NCI-H510A (cell line): ENCODE measurements around the gene MMP17.

Experiments used
- DNase-seq: peaks from one replicate; lab custom pipeline; 2025; lab: John Stamatoyannopoulos, UW

The MMP17 gene

DNA sequence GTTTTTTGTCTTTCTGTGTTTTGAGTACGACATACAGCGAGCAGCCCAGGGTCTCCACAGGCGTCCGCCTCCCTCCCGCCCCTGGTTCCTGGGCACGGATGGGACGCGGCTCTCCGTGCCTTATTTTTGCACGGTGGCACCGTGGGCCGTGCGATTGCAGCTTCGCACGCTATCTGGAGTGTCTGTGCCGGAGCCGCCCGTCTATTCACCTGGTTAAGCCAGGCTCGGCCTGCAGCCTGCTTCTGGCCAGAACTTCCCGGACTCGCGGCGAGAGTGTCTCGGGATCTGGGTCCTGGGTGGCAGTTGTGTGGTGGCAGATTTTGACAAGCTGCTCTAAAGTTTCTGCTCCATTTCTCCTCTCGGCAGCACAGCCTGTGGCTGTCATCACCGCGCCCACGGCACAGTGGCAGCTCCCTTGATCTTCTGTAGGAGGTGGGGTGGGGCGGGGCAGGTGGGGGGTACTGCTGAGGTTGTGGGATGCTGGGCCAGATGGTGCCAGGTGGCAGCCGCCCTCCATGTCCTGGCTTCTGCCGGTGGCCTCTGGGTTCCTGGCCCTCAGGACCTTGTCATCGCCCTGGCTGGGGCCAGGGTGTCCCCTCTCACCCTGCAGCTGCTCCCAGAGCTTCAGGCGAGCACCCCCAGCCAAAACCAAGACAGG lies 2.9 kb downstream of the MMP17 start:
- peak; percentile 50 for DNase-seq

DNA sequence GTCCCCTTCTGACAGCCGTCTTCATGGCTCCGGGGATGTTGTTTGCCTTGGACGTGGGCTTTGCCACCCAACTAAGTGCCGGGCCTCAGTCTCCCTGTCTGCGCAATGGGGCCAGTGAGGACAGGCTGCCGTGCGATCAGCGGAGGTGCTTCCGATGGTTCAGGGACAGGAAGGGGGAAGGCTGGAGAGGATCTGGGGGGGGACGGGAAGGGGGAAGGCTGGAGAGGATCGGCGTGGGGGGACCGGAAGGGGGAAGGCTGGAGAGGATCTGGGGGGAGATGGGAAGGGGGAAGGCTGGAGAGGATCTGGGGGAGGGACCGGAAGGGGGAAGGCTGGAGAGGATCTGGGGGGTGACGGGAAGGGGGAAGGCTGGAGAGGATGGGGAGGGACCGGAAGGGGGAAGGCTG lies 3.4 kb downstream of the MMP17 start:
- peak; percentile 62 for DNase-seq

DNA sequence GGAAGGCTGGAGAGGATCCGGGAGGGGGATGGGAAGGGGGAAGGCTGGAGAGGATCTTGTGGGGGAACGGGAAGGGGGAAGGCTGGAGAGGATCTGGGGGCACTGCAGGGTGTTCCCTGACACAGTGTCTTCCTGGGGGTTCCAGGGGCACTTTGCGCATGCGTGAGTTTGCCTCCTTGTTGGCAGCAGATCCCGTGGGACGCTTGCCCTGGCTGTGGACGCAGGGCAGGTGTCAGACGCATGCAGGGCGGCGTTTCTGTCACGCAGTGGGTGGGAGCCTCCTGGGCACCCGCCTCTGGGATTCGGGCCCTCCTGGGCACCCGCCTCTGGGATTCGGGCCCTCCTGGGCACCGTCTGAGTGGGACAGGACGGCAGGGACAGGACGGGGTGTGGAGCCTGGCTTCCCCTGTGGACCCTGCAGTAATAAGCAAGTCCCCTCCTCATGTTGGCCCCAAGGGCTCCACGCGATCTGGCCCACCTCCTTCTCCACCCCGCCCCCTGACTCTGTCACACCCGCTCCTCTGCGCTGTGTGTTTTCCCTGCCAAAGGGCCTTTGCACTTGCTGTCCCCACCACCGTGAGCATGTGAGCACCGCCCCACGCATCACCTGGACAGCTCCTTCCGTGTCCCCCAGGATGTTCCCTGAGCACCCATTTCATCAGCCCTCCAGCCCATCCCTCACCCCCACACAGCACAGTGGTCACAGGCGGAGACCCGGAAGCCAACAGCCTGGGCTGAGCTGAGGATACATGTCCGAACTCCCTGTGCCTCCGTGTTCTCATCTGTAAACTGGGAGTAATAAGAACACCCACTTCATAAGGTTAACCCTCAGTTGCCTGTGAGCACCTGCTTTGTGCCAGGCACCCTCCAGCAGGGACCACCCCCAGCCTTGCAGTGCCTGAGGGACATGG lies 4.4 kb downstream of the MMP17 start:
- peak; percentile 17 for DNase-seq

DNA sequence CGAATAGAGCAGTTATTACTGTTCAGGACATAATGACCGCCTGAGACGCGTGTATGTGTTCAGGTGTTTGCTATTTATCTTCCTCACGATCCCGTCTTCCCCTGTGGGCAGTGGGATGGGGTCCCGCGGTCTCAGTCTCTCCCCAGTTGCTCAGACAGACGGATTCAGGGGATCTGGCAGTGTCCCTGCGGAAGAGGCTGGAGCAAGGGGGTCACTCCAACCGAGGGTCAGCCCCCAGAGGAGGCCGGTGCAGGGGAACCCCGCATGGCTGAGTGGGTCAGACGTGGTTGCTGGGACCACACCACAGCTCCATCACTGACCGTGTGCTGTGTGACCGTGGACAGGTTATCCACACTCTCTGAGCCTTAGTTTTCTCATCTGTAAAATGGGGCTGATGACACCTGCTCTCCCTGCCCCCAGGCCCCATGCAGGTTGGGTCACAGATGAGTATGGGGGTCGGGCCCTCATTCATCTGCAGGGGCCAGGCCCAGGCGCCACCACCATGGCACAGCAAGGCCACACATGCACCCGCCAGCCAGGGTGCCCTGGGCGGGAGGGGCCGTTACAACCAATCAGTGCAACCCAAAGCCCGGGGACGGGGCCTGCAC lies 5.2 kb downstream of the MMP17 start:
- DNase-seq: no peak

DNA sequence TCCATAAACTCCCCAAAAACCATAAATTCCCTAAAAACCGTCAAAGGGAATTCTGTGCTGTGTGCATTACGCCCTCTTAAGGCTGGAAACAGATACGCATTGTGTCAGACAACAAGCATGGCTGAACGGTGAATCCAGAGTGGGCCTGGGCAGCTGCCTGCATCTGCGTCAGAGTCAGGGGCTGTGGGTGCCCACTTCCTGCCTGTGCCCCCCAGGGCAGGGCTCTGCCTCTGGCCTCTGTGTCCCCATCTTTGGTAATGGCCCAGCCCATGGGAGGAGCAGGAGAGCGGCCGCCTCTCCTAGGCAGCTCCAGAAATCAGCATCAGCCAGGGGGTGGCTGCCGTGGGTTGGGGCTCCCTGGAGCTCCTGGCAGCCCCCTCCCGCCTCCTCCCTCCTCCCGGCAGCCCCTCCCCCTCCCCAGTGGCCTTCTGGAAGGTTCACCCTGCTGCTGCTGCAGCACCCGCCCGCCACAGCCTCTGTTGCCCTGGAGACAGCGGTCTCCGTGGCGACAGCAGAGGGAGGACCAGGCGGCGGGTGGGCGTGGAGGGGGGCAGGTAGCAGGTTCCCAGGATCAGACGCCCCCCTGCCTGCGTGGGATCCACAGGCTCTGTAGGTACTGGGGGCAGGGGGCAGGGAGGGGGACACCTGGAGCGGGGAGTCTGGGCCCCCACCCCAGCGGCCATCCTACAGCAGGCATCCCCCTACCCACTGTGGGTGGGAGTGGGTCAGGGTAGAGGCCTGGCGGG lies 5.9 kb downstream of the MMP17 start:
- DNase-seq: no peak

DNA sequence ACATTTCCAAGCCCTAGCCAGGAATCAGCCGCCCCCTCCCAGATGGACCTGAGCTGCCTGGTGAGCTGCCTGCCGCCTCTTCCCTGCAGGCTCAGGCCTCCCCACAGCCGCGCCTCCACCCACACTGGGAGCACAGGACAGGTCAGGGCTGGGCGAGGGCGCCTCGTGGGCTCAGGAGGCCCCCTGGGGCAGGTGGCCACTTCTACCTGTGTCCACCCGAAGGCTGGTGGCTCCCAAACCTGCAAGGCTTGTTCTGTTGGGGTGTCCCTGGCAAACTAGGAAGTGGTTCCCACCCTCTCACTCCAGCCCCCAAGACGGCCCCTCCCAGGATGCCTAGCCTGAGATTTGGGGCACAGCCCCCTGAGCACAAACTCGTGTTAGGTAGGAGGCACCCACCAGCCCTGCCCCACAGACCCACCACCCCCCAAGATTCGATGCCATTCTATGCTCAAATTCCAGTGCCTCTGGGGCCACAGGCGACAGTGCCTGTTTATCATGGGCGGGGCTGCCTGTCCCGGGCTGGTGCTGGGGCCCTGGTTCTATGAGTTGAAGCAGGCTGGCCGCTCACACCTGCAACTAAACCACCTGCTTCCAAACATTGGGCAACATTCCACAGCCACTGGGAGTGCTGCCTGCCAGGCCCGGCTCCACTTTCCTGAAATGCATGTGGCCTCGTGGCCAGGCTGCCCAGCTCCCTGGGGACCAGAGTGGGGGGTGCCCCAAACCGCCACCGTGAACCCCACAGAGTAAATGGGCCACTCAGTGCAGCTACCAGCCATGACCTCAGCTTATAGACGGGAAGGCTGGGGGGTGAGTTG lies 6.8 kb downstream of the MMP17 start:
- DNase-seq: no peak

DNA sequence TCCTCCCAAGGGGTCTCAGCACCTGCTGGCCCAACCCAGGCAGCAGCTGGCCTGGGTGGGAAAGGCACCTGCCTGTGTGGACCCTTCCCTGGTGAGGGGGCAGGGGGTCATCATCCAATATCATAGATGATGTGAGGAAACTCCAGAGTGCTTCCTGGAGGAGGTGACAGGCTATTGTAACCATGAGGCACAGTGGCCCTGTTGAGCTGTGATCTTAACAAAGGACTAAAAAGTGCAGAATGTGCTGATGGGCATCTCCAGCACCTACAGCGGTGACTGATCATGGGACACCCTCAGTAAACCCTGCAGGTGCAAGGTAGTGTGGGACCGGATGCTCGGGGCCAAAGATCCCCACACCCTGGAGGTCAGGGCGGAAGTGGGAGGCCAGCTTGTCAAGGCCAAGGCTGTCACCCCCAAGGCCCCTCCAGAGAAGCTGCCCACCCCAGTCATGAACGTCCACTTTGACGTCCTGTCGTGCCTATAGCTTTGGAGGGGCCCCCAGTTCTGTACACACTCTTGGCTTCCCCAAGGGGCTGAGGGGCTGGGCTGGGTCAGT lies 7.5 kb downstream of the MMP17 start:
- DNase-seq: no peak

DNA sequence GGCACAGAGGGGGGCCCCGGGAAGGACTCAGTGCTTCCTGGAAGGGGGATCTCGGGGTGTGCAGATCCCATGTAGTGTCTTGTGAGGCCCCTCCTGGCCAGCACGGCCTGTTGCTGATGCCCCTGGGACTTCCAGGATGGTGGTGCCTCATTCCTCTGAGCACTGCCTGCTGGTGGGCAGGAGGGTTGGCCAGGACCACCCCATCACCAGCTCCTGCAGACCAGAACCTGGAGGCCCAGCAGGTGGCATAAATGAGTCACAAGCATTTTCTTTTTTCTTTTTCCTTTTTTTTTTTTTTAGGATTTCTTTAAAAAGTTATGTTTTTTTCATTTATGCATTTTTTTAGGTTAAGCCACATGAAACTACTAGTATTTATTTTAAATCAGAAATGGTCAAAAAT lies 8.0 kb downstream of the MMP17 start:
- DNase-seq: no peak

DNA sequence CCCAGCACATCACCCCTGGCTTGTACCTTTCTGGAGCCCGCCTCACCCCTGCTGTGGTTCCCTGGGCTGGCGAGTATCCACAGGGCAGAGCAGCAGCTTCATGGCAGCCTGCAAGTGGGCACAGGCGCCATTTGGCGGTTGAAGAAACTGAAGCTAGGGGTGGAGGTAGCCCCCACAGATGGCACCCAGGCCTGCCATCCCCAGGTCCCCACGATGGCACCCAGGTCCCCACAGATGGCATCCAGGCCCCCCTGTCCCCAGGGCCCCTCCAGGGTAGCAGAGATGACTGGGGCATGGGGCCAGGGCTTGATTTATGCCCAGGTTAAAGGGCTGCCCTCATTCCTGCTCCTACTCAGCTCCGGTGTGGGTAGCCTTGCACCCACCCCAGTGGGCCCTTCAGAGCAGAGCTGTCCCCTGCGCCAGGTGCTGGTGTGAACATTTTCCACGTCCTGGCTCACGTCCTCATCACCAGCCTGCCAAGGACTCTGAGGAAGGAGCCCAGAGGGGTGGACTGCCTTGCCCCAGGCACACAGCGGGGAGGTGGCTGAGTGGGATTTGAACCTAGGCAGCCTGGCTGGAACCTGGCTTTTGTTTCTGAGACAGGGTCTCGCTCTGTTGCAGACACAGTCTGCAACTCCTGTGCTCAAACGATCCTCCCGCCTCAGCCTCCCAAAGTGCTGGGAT lies 8.7 kb downstream of the MMP17 start:
- no peak for DNase-seq

DNA sequence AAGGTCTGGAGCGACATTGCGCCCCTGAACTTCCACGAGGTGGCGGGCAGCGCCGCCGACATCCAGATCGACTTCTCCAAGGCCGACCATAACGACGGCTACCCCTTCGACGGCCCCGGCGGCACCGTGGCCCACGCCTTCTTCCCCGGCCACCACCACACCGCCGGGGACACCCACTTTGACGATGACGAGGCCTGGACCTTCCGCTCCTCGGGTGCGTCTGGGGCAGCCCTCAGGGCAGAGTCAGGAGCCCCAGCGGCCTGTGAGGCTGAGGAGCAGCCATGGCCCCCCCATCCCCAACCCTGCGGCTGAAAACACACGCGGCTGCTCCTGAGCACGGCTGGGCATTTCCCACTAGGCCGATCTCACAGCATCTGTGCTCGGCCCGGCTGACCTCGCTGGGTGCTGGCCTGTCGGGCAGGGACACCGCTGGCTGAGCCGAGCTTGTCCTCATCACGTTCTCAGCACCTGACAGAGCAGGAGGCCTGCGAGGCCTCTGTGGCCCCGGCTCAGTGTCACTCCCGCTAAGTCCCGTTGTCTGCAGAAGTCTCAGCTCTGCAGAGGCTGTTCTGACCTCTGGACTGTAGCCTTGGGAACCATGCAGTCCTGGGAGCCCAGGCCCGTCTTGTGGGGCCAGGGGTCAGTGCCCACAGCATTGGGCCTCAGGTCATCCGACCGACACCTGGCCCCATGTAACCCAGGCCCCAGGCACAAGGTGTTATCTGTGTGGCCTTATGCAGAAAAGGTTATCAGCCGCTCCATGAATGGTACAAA lies 12.6 kb downstream of the MMP17 start:
- DNase-seq: no peak

DNA sequence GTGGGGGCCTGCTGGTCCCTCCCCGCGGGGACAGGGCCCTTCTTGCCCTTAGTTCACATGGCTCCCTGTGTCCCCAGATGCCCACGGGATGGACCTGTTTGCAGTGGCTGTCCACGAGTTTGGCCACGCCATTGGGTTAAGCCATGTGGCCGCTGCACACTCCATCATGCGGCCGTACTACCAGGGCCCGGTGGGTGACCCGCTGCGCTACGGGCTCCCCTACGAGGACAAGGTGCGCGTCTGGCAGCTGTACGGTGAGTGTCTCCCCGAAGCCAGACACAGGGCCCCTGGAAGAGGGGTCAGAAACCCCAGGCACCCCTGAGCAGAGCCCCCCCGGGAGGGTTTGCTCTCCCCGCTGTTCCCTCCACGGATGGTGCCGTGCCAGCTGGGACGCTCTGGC lies 13.4 kb downstream of the MMP17 start:
- DNase-seq: no peak

DNA sequence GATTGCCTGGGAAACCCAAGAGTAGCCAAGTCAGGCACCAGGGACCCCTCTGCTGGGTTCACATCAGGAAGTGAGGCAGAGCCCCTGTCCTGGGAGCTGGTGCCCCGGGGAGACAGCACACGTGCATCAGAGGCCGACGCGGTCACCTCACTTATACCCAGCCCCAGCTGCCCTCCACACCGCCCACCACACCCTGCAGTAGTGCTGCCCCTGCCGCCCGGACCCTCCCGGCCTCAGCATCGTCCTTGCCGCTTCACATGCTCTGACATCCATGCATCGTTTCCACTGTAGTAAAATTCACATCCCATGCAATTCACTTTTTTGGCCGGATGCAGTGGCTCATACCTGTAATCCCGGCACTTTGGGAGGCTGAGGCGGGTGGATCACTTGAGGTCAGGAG lies 14.0 kb downstream of the MMP17 start:
- no peak for DNase-seq

DNA sequence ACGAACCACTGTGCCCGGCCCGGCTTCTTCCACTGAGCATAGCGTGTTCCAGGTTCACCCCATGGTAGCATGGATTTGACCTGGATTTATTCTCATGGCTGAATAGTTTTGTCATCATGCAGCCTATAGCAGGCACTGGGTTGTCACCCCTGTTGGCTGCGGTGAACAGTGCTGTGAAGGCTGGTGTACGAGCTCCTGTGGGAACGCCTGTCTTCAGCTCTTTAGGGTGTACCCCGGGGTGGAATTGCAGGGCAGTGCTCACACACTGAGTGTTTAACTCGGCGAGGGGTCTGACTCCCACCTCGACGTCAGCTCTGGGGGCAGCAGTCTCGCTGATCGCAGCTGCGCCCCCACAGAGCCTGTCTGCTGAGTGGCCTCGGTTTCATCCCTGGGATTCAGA lies 15.3 kb downstream of the MMP17 start:
- DNase-seq: no peak

DNA sequence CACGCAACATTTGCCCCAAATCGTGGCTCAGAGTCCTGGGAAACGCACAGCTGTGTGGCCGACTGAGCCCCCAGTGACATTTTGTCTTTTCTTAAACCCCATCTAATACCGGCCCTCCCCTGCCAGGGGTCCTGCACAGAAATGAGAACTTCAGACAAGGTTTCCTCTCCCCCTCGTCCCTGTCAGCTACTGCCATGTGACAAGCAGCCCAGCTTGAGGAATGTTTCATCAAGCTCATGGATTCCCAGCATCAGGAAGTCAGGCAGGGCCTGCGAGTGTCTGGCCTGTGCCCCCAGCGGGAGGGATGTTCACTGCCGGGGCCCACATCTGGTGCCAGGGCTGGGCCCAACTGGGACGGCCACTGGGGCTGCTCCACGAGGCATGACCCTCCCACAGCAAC lies 15.9 kb downstream of the MMP17 start:
- DNase-seq: no peak

DNA sequence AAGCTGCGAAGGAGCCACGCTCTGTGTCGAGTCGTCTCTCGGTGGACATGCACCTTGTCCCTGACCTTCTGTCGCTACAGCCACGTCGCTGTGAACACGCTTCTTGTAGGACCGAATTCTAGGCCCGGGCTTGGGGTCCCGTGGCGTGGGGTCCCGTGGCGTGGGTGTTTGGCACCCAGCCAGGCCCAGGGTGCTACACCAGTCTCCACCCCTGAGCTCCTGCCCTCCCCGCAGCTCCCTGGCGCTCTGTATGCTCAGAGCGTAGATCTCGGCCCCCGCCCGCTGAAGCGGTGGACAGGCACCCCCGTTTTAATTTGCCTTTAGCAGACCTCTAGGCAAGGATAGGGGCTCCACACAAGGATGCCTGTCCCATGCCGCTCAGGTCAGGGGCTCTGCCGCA lies 16.5 kb downstream of the MMP17 start:
- no peak for DNase-seq

DNA sequence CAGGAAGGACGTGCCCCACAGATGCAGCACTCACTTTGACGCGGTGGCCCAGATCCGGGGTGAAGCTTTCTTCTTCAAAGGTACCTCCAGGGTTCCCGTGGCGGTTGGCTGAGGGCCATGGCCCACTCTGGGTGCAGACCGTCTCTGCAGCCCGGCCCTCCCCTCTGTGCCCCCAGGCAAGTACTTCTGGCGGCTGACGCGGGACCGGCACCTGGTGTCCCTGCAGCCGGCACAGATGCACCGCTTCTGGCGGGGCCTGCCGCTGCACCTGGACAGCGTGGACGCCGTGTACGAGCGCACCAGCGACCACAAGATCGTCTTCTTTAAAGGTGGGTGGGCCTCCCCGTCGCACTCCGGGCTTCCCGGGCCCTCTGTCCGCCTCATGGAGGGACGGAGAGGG lies 16.9 kb downstream of the MMP17 start:
- DNase-seq: no peak

DNA sequence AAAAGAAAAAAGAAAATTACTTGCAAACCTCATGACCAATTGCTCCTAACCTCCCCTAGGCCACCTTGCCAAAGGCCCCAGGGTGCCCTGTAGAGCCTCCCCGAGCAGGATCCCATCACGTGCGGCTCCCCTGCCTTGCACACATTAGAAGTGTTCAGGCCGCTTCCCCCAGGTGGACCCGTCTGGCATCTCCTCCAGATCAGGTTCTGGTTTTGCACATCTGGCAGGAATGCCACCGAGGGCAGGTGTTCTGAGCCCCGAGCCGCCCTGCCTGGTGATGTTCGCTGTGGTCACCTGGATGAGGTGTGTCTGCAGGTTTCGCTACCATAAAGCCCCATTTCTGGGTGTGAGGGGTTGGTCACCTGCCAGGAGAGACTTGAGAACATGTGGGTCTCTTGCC lies 19.3 kb downstream of the MMP17 start:
- no peak for DNase-seq

DNA sequence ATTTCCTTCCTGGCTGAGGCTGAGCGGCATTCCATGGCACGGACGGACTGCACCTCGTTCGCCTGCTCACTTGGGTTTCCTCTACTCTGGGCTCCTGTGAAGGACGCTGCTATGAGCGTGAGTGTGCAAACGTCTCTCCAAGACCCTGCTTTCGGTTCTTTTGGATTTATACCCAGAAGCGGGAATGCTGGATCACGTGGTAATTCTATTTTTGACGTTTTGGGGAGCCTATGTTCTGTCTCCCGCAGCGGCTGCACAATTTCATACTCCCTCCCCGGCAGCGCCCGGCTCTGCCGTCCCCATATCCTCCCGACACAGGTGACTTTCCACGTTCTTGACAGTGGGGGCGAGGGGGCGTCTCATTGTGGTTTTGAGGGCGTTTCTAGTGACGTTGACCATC lies 20.6 kb downstream of the MMP17 start:
- no peak for DNase-seq

DNA sequence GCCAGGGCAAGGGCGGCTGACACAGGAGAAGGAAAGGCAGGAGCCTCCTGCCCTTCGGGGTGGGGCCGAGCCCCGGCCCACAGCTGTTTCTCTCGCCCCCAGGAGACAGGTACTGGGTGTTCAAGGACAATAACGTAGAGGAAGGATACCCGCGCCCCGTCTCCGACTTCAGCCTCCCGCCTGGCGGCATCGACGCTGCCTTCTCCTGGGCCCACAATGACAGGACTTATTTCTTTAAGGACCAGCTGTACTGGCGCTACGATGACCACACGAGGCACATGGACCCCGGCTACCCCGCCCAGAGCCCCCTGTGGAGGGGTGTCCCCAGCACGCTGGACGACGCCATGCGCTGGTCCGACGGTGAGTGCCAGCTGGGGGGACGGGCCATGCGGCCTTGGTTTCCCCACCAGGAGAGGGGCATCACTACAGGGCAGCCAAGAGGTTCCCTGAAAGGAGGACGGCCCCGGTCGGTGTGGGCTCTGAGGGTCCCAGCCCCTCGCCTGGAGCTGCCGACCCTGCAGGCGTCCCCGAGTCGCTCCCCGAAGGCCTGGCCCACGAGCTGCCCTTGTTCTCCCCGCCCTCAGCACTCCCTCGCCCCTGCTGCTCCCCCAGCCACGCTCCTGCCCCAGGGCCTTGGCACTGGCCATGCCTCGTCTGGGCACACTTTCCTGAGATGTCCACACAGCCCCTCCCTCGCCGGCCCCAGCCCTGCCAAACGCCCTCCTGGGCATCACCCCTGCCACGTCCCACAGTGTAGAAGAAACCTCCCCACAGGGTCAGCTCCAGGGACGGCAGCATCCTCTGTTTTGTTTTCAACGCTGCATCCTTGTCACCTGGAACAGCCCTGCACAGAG lies 21.7 kb downstream of the MMP17 start:
- no peak for DNase-seq
